ENCODE measurements around the gene CFH. TPM values are rescaled to one million over a fixed set of nuclear protein-coding genes. Genes with fewer than 3 reads are reported as not detected.

Gene CFH
- total RNA-seq, 2 donors from 2014 or later = not detected

DNA sequence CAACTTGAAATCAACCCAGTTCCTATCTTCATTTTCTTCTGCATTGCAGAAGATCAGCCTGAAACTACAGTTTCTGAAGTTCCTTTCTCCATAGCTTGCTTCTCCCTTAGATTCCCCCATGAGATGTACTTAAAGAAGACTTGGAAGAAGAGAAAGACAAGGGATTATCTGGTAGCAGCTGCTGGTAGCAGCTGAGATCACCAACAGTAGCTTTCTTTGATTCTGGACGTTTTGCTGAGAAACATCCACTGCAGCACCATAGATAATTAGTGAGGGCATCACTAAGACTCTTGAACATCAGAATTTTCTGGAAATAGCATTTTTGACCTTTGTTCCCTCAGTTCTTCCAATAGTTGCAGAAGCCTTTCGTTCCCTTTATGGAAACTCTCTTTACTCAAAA is 122.3 kb downstream of the CFH start:
- Mint-ChIP-seq H3K36me3 (ENCODE audit: low read depth) (no peaks in the 10 kb centered on the region), H3K27ac (no peak overlapping the region), H3K27me3 (ENCODE audit: insufficient read depth) (no peaks in the 10 kb centered on the region), H3K4me1 (no peaks in the 10 kb centered on the region), H3K9me3 (no peaks in the 10 kb centered on the region), H3K4me3 (no peak overlapping the region)
- no peaks in the 10 kb centered on the region for H3K4me1 ChIP-seq (ENCODE audit: control insufficient read depth, insufficient read depth, low read length)
- no peak overlapping the region for H3K9ac ChIP-seq (ENCODE audit: extremely low read depth, low read length, poor library complexity, severe bottlenecking)
- no peaks in the 10 kb centered on the region for H3K27me3 ChIP-seq (ENCODE audit: control insufficient read depth, insufficient read depth, low read length, poor library complexity, severe bottlenecking)
- no peak for DNase-seq
- no peaks in the 10 kb centered on the region for H3K9me3 ChIP-seq (ENCODE audit: control insufficient read depth, low read length)
- TF ChIP-seq, protein P1, sequence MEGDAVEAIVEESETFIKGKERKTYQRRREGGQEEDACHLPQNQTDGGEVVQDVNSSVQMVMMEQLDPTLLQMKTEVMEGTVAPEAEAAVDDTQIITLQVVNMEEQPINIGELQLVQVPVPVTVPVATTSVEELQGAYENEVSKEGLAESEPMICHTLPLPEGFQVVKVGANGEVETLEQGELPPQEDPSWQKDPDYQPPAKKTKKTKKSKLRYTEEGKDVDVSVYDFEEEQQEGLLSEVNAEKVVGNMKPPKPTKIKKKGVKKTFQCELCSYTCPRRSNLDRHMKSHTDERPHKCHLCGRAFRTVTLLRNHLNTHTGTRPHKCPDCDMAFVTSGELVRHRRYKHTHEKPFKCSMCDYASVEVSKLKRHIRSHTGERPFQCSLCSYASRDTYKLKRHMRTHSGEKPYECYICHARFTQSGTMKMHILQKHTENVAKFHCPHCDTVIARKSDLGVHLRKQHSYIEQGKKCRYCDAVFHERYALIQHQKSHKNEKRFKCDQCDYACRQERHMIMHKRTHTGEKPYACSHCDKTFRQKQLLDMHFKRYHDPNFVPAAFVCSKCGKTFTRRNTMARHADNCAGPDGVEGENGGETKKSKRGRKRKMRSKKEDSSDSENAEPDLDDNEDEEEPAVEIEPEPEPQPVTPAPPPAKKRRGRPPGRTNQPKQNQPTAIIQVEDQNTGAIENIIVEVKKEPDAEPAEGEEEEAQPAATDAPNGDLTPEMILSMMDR (conservative IDR thresholded peaks at IDR 0.05) = no peak
- WGBS, 2 experiments (ENCODE audit: insufficient coverage in 1 of 2, insufficient read length in 1 of 2) = 78% methylated on average over 1 to 2 of the region's 2 CpGs
- no peaks in the 10 kb centered on the region for H3K36me3 ChIP-seq (ENCODE audit: control insufficient read depth, insufficient read depth, low read length)
- H3K4me3 ChIP-seq (ENCODE audit: low read length) = no peak overlapping the region
- H3K27ac ChIP-seq (ENCODE audit: low read depth, low read length) = no peak overlapping the region

DNA sequence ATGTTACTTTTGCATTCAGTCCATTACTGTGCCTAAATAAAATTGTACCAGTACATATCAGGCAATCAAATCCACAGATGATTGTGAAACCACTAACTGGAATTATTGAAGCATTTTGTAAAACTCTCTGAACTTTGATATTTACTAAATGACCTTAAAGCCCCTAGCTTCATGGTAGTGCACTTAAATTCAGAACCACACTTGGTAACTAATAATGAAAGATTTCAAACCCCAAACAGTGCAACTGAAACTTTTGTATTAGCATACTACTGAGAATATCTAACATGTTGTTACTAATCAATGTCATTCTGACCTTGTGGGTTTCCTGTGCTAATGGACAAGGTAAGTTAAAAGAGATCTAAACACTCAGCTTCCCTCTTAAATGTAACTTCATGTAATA is 122.8 kb downstream of the CFH start, which contains the start of gene CFHR3:
Gene CFHR3, plus strand, starts transcription at position 238 of the 400 bp plus-strand sequence. Its CDS starts 47 bp downstream, at position 285.
- Histone ChIP-seq H3K9me3 (ENCODE audit: control insufficient read depth, low read length) (no peaks in the 10 kb centered on the region), H3K4me3 (ENCODE audit: low read length) (no peak within 1 kb of the TSS), H3K27me3 (ENCODE audit: control insufficient read depth, insufficient read depth, low read length, poor library complexity, severe bottlenecking) (no peaks in the 10 kb centered on the region), H3K27ac (ENCODE audit: low read depth, low read length) (no peak within 1 kb of the TSS), H3K4me1 (ENCODE audit: control insufficient read depth, insufficient read depth, low read length) (no peaks in the 10 kb centered on the region), H3K36me3 (ENCODE audit: control insufficient read depth, insufficient read depth, low read length) (no peaks in the 10 kb centered on the region), H3K9ac (ENCODE audit: extremely low read depth, low read length, poor library complexity, severe bottlenecking) (no peak within 1 kb of the TSS)
- no peak within 1 kb of the TSS for H3K27ac Mint-ChIP-seq
- TF ChIP-seq, protein P1 (conservative IDR thresholded peaks at IDR 0.05) = no peak
- H3K9me3 Mint-ChIP-seq = no peaks in the 10 kb centered on the region
- H3K4me1 Mint-ChIP-seq = no peaks in the 10 kb centered on the region
- no peaks in the 10 kb centered on the region for H3K27me3 Mint-ChIP-seq (ENCODE audit: insufficient read depth)
- DNase-seq = no peak
- no peaks in the 10 kb centered on the region for H3K36me3 Mint-ChIP-seq (ENCODE audit: low read depth)
- H3K4me3 Mint-ChIP-seq = no peak within 1 kb of the TSS

DNA sequence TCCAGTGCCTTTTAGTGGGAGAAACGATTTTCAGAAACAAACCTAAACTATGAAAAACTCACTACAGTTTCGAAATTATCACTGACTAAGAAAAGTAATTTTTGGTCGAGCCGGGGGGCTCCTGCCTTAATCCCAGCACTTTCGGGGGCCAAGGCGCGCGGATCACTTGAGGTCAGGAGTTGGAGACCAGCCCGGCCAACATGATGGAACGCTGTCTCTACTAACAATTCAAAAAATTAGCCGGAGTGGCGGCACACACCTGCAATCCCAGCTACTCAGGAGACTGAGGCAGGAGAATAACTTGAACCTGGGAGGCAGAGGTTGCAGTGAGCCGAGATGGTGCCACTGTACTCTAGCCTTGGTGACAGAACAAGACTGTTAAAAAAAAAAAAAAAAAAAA is 125.8 kb downstream of the CFH start:
- Mint-ChIP-seq H3K27ac (no peak overlapping the region), H3K4me3 (no peak overlapping the region), H3K36me3 (ENCODE audit: low read depth) (no peaks in the 10 kb centered on the region), H3K27me3 (ENCODE audit: insufficient read depth) (no peaks in the 10 kb centered on the region), H3K4me1 (no peaks in the 10 kb centered on the region), H3K9me3 (peaks cover 4% of the 10 kb centered on the region)
- H3K36me3 ChIP-seq (ENCODE audit: control insufficient read depth, insufficient read depth, low read length) = no peaks in the 10 kb centered on the region
- no peaks in the 10 kb centered on the region for H3K9me3 ChIP-seq (ENCODE audit: control insufficient read depth, low read length)
- H3K9ac ChIP-seq (ENCODE audit: extremely low read depth, low read length, poor library complexity, severe bottlenecking) = no peak overlapping the region
- DNase-seq = no peak
- no peaks in the 10 kb centered on the region for H3K27me3 ChIP-seq (ENCODE audit: control insufficient read depth, insufficient read depth, low read length, poor library complexity, severe bottlenecking)
- H3K27ac ChIP-seq (ENCODE audit: low read depth, low read length) = no peak overlapping the region
- no peak overlapping the region for H3K4me3 ChIP-seq (ENCODE audit: low read length)
- no peaks in the 10 kb centered on the region for H3K4me1 ChIP-seq (ENCODE audit: control insufficient read depth, insufficient read depth, low read length)
- TF ChIP-seq, protein P1 (conservative IDR thresholded peaks at IDR 0.05) = no peak
- WGBS, 2 experiments (ENCODE audit: insufficient coverage in 1 of 2, insufficient read length in 1 of 2) = 94 to 95% methylated on average over 11 to 13 of the region's 13 CpGs

Measured in endodermal cell (in vitro differentiated cells).